HepG2 (cell line): ENCODE data around the gene ABCB4. TPM values are rescaled to one million over a fixed set of nuclear protein-coding genes. Genes with fewer than 3 reads are reported as not detected.

Experiments used
- GATAD2A ChIP-seq: IDR thresholded peaks from 2 replicates; pipeline ENCODE4 v1.6.1; 2016
- HNF4A ChIP-seq: sonication (generic); formaldehyde crosslinking; IDR thresholded peaks from 2 replicates; pipeline ENCODE4 v1.4.0; 2020; ENCODE audit warnings: missing genetic modification reagents
- IKZF1 ChIP-seq: fragments of 450-650 bp; IDR thresholded peaks from 2 replicates; pipeline ENCODE4 v1.7.1; 2016
- MXD4 ChIP-seq: IDR thresholded peaks from 2 replicates; pipeline ENCODE4 v1.6.1; 2016; ENCODE audit warnings: mild to moderate bottlenecking, missing biosample characterization, missing genetic modification reagents
- NFE2L2 ChIP-seq: fragments of 150-350 bp; IDR thresholded peaks from 2 replicates; pipeline ENCODE4 v1.6.1; 2014; ENCODE audit warnings: low read length
- PHF5A ChIP-seq: IDR thresholded peaks from one replicate; pipeline ENCODE4 v1.6.1; 2018; ENCODE audit warnings: low read depth, missing genetic modification reagents; ENCODE audit not compliant: unreplicated experiment
- RAD21 ChIP-seq: fragments of 450-650 bp; formaldehyde crosslinking; IDR thresholded peaks from 2 replicates; pipeline ENCODE4 v1.5.0; 2020; ENCODE audit warnings: mild to moderate bottlenecking
- RXRB ChIP-seq: IDR thresholded peaks from 2 replicates; pipeline ENCODE4 v1.6.1; 2016; ENCODE audit warnings: borderline replicate concordance, missing genetic modification reagents, missing compliant biosample characterization
- ZMYM4 ChIP-seq: sonication (generic); formaldehyde crosslinking; IDR thresholded peaks from 2 replicates; pipeline ENCODE4 v1.8.1; 2023; ENCODE audit warnings: mild to moderate bottlenecking, missing genetic modification reagents
- ZNF644 ChIP-seq: IDR thresholded peaks from 2 replicates; pipeline ENCODE4 v1.6.1; 2016; ENCODE audit warnings: low read depth
- polyA plus RNA-seq, 8 experiments: library from polyadenylated mRNA; depleted of rRNA in 3 of 8; stranded (reverse) in 7 of 8; unstranded in 1 of 8; fragments of >200 nt; fragmentation: Illumina TruSeq in 4 of 8; extraction: Trizol in 4 of 8; gene quantifications; 2 replicates each; pipeline versions ENCODE4 v1.2.1 to v1.2.3, GENCODE V29; 2011 to 2016; ENCODE audit warnings: low read depth in 4 of 8, missing spikeins in 1 of 8, mixed read lengths in 1 of 8; ENCODE audit not compliant: insufficient read depth in 1 of 8
- total RNA-seq, 5 experiments: library from RNA; depleted of rRNA; stranded (reverse); fragments of >200 nt; fragmentation: Illumina TruSeq; extraction: Trizol; gene quantifications; 2 replicates each; pipeline ENCODE4 v1.2.3, GENCODE V29; 2016; ENCODE audit warnings: low read depth in 1 of 5
- TF ChIP-seq, protein P1 (sequence below): sonication (generic); formaldehyde crosslinking; conservative IDR thresholded peaks from 2 replicates; pipeline ENCODE4 v1.4.0; 2020; ENCODE audit warnings: mild to moderate bottlenecking, missing genetic modification reagents, moderate library complexity
- TF ChIP-seq, protein P2 (sequence below): sonication (generic); formaldehyde crosslinking; IDR thresholded peaks from 2 replicates; pipeline ENCODE4 v1.8.0; 2022; ENCODE audit warnings: mild to moderate bottlenecking, missing genetic modification reagents; ENCODE audit not compliant: insufficient replicate concordance
- TF ChIP-seq, protein P3 (sequence below): IDR thresholded peaks from 2 replicates; pipeline ENCODE4 v1.4.0; 2020; ENCODE audit warnings: mild to moderate bottlenecking, missing genetic modification reagents
- TF ChIP-seq, protein P4 (sequence below): sonication (generic); formaldehyde crosslinking; IDR thresholded peaks from 2 replicates; pipeline ENCODE4 v1.4.0; 2020; ENCODE audit warnings: mild to moderate bottlenecking, missing genetic modification reagents

The ABCB4 gene
- total and polyA plus RNA-seq, 2 of the 13 experiments (the other 11 are each of a cell fraction or from before 2014, with no cell fraction given) = 18.0 to 32.4 TPM

GRCh38 chr7:87364246-87364645, 111.2 kb downstream of the ABCB4 start (continued):
- TF ChIP-seq, protein P1, sequence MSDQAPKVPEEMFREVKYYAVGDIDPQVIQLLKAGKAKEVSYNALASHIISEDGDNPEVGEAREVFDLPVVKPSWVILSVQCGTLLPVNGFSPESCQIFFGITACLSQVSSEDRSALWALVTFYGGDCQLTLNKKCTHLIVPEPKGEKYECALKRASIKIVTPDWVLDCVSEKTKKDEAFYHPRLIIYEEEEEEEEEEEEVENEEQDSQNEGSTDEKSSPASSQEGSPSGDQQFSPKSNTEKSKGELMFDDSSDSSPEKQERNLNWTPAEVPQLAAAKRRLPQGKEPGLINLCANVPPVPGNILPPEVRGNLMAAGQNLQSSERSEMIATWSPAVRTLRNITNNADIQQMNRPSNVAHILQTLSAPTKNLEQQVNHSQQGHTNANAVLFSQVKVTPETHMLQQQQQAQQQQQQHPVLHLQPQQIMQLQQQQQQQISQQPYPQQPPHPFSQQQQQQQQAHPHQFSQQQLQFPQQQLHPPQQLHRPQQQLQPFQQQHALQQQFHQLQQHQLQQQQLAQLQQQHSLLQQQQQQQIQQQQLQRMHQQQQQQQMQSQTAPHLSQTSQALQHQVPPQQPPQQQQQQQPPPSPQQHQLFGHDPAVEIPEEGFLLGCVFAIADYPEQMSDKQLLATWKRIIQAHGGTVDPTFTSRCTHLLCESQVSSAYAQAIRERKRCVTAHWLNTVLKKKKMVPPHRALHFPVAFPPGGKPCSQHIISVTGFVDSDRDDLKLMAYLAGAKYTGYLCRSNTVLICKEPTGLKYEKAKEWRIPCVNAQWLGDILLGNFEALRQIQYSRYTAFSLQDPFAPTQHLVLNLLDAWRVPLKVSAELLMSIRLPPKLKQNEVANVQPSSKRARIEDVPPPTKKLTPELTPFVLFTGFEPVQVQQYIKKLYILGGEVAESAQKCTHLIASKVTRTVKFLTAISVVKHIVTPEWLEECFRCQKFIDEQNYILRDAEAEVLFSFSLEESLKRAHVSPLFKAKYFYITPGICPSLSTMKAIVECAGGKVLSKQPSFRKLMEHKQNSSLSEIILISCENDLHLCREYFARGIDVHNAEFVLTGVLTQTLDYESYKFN (CRISPR knock-in tag) = peak; percentile 47
- TF ChIP-seq PHF5A (CRISPR knock-in tag) = no peak
- no peak for TF ChIP-seq NFE2L2
- no peak for TF ChIP-seq MXD4 (CRISPR knock-in tag)
- TF ChIP-seq, protein P2, sequence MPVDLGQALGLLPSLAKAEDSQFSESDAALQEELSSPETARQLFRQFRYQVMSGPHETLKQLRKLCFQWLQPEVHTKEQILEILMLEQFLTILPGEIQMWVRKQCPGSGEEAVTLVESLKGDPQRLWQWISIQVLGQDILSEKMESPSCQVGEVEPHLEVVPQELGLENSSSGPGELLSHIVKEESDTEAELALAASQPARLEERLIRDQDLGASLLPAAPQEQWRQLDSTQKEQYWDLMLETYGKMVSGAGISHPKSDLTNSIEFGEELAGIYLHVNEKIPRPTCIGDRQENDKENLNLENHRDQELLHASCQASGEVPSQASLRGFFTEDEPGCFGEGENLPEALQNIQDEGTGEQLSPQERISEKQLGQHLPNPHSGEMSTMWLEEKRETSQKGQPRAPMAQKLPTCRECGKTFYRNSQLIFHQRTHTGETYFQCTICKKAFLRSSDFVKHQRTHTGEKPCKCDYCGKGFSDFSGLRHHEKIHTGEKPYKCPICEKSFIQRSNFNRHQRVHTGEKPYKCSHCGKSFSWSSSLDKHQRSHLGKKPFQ (CRISPR knock-in tag) = no peak
- TF ChIP-seq IKZF1 = no peak
- TF ChIP-seq, protein P3, sequence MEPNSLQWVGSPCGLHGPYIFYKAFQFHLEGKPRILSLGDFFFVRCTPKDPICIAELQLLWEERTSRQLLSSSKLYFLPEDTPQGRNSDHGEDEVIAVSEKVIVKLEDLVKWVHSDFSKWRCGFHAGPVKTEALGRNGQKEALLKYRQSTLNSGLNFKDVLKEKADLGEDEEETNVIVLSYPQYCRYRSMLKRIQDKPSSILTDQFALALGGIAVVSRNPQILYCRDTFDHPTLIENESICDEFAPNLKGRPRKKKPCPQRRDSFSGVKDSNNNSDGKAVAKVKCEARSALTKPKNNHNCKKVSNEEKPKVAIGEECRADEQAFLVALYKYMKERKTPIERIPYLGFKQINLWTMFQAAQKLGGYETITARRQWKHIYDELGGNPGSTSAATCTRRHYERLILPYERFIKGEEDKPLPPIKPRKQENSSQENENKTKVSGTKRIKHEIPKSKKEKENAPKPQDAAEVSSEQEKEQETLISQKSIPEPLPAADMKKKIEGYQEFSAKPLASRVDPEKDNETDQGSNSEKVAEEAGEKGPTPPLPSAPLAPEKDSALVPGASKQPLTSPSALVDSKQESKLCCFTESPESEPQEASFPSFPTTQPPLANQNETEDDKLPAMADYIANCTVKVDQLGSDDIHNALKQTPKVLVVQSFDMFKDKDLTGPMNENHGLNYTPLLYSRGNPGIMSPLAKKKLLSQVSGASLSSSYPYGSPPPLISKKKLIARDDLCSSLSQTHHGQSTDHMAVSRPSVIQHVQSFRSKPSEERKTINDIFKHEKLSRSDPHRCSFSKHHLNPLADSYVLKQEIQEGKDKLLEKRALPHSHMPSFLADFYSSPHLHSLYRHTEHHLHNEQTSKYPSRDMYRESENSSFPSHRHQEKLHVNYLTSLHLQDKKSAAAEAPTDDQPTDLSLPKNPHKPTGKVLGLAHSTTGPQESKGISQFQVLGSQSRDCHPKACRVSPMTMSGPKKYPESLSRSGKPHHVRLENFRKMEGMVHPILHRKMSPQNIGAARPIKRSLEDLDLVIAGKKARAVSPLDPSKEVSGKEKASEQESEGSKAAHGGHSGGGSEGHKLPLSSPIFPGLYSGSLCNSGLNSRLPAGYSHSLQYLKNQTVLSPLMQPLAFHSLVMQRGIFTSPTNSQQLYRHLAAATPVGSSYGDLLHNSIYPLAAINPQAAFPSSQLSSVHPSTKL (CRISPR knock-in tag) = peak; percentile 51
- TF ChIP-seq HNF4A (CRISPR knock-in tag) = peak; percentile 37; the same call in 1 of the 2 replicates
- TF ChIP-seq GATAD2A (CRISPR knock-in tag) = 0 out of 2 replicates have a peak, but pooled peaks have one; percentile 11
- peak; percentile 95 for TF ChIP-seq RXRB (CRISPR knock-in tag)
- TF ChIP-seq, protein P4, sequence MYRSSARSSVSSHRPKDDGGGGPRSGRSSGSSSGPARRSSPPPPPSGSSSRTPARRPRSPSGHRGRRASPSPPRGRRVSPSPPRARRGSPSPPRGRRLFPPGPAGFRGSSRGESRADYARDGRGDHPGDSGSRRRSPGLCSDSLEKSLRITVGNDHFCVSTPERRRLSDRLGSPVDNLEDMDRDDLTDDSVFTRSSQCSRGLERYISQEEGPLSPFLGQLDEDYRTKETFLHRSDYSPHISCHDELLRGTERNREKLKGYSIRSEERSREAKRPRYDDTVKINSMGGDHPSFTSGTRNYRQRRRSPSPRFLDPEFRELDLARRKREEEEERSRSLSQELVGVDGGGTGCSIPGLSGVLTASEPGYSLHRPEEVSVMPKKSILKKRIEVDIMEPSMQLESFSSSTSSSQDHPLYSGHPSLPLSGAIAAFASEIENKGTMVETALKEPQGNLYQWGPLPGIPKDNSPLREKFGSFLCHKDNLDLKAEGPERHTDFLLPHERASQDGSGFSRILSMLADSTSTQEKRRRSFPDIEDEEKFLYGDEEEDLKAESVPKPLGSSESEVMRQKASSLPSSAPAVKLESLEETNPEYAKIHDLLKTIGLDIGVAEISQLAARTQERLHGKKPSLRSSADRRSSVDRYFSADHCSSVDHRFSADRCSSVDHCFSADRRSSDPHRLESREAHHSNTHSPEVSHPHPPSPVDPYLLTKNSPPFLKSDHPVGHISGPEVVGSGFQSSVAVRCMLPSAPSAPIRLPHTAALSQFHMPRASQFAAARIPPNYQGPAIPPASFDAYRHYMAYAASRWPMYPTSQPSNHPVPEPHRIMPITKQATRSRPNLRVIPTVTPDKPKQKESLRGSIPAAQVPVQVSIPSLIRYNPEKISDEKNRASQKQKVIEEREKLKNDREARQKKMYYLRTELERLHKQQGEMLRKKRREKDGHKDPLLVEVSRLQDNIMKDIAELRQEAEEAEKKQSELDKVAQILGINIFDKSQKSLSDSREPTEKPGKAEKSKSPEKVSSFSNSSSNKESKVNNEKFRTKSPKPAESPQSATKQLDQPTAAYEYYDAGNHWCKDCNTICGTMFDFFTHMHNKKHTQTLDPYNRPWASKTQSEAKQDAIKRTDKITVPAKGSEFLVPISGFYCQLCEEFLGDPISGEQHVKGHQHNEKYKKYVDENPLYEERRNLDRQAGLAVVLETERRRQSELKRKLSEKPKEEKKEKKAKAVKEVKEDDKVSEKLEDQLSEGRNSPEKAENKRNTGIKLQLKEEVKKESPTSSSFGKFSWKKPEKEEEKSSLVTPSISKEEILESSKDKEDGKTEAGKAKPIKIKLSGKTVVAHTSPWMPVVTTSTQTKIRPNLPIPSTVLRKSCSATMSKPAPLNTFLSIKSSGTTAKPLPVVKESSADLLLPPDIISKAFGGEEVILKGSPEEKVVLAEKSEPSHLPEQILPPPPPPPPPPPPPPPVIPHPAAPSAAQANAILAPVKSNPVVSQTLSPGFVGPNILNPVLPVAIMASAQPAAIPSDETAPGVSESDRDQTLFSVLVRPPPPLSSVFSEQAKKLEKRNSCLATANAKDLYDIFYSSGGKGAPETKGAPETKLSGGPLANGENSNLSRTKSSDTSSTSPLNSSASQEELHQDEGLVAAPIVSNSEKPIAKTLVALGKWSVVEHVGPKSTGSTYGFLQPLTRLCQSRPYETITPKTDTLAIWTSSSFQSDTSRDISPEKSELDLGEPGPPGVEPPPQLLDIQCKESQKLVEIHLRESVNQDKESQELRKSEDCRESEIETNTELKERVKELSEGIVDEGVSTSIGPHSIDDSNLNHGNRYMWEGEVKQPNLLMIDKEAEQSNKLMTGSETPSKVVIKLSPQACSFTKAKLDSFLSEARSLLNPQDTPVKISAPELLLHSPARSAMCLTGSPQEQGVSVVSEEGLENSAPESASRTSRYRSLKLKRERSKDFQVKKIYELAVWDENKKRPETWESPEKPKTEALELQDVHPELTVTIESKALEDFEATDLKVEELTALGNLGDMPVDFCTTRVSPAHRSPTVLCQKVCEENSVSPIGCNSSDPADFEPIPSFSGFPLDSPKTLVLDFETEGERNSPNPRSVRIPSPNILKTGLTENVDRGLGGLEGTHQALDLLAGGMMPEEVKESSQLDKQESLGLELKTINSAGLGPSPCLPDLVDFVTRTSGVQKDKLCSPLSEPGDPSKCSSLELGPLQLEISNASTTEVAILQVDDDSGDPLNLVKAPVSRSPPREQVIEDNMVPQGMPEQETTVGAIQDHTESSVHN (CRISPR knock-in tag) = no peak
- peak; percentile 56; the same call in 1 of the 2 replicates for TF ChIP-seq ZMYM4
- peak; percentile 17; the same call in 1 of the 2 replicates for TF ChIP-seq ZNF644 (CRISPR knock-in tag)
- TF ChIP-seq RAD21 = no peak
